Sigmoid colon (tissue), 7 donors: ENCODE measurements around the gene PPM1K. TPM values are rescaled to one million over a fixed set of nuclear protein-coding genes. Genes with fewer than 3 reads are reported as not detected.

Experiments
- DNase-seq: peaks from one replicate; pipeline ENCODE4 v3.0.0-alpha.2; 2019
- H3K27ac ChIP-seq, 4 donors: fragments of 200-600 bp; sonication (generic); one replicate each; pipeline ENCODE4 v1.5.1; 2016 to 2019; ENCODE audit warnings: mild to moderate bottlenecking in 1 of 4
- H3K27me3 ChIP-seq, 3 donors: fragments of 200-600 bp; sonication (generic); one replicate each; pipeline ENCODE4 v1.5.1; 2019; ENCODE audit warnings: mild to moderate bottlenecking in 1 of 3
- H3K36me3 ChIP-seq, 4 donors: fragments of 200-600 bp; sonication (generic); one replicate each; pipeline ENCODE4 v1.5.1; 2016 to 2019
- H3K4me1 ChIP-seq, 4 donors: fragments of 200-600 bp; sonication (generic); one replicate each; pipeline ENCODE4 v1.5.1; 2017 to 2019
- H3K4me3 ChIP-seq, 4 donors: fragments of 200-600 bp; sonication (generic); one replicate each; pipeline ENCODE4 v1.5.1; 2017 to 2019; ENCODE audit warnings: mild to moderate bottlenecking in 2 of 4, moderate library complexity in 1 of 4
- H3K9me3 ChIP-seq, 4 donors: fragments of 200-600 bp in 3 of 4; sonication (generic) in 3 of 4; one replicate each; pipeline versions ENCODE4 v1.5.1 to v1.6.1; 2013 to 2019
- EP300 ChIP-seq, 4 donors: sonication (generic); formaldehyde crosslinking; IDR thresholded peaks; one replicate each; pipeline ENCODE4 v1.6.1; 2017; ENCODE audit warnings: antibody characterized with exemption in 4 of 4
- POLR2A ChIP-seq, 2 donors: fragments of 450-650 bp; IDR thresholded peaks; one replicate each; pipeline ENCODE4 v1.6.1; 2016; ENCODE audit warnings: antibody characterized with exemption in 2 of 2, mild to moderate bottlenecking in 2 of 2, moderate library complexity in 2 of 2
- POLR2AphosphoS5 ChIP-seq, 4 donors: sonication (generic); formaldehyde crosslinking; IDR thresholded peaks; one replicate each; pipeline ENCODE4 v1.6.1; 2017; ENCODE audit warnings: antibody characterized with exemption in 4 of 4
- WGBS, 2 donors: extraction: QIAGEN DNeasy Blood & Tissue Kit; methylation state at CpG; one replicate each; pipeline ENCODE4 v1.1.7; 2013; 5-methylcytosine and 5-hydroxymethylcytosine counted together
- intact Hi-C: fragments of 100-400 bp; cut with DNase I; formaldehyde crosslinking; loops from one replicate; pipeline ENCODE4 v1.15.1; 2023
- polyA plus RNA-seq, 3 donors: library from polyadenylated mRNA; stranded (reverse); fragments of 200-250 nt; gene quantifications; one replicate each; pipeline ENCODE4 v1.2.3, GENCODE V29; 2013
- total RNA-seq, 4 donors: library from RNA; depleted of rRNA; stranded (reverse); fragments of >200 nt; gene quantifications; one replicate each; pipeline ENCODE4 v1.1.0, GENCODE V29; 2016
- TF ChIP-seq, protein P1 (sequence below), 4 experiments: fragments of 450-650 bp in 3 of 4; fragments of 200-600 bp in 1 of 4; IDR thresholded peaks; one replicate each; pipeline ENCODE4 v1.5.1; 2016 to 2019; ENCODE audit warnings: antibody characterized with exemption in 4 of 4, mild to moderate bottlenecking in 3 of 4, moderate library complexity in 2 of 4
- donor health status: healthy with polysubstance abuse.
- donor health status: Bipolar disorder and iron deficiency.
- donor health status: healthy.

The PPM1K gene
- total and polyA plus RNA-seq, 7 donors = 1.6 to 16.8 (median 14.7) TPM

DNA sequence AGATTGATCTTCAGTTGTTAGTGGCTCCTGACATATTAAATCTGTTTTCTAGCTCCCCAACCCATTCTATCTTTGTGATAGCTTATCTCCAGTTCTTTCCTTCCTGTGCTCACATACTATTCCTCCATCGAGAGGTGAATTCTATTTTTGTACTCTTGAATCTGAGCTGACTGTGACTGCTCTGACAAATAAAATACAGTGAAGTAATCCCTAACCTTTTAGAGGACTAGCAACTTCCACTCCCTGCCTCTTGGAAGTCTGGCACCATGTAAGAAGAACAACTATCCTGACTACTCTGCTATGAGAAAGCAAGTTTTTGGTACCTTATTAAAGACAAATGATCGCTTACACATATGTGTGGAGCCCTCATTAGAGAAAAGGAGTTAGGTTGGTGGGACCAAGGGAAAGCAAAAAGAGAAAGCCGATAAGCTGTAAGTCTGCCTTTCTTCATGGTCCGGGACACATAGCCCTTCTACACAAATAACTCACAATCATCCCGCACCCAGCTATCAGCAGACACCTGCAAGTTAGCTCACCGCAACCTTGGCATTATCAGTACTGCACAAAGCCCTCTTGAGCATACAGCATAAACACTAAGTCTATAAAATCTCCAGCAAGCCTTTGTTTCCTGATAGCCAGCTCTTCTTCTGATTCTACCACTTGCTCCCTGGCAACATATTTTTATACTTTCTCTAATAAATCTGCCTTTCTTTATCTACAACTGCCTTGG is 13.5 kb upstream of the PPM1K start:
- intact Hi-C loops = no loop called here
- 55 to 78% methylated on average over 6 of the region's 6 CpGs for WGBS, 2 donors
- Histone ChIP-seq H3K27me3 (no peaks in the 10 kb centered on the region), H3K9me3 (no peaks in the 10 kb centered on the region), H3K4me3 (no peak overlapping the region), H3K27ac (no peak overlapping the region), H3K4me1 (no peaks in the 10 kb centered on the region), H3K36me3 (no peaks in the 10 kb centered on the region)
- no peak for TF ChIP-seq POLR2A (IDR thresholded peaks at IDR 0.05)
- TF ChIP-seq, protein P1, sequence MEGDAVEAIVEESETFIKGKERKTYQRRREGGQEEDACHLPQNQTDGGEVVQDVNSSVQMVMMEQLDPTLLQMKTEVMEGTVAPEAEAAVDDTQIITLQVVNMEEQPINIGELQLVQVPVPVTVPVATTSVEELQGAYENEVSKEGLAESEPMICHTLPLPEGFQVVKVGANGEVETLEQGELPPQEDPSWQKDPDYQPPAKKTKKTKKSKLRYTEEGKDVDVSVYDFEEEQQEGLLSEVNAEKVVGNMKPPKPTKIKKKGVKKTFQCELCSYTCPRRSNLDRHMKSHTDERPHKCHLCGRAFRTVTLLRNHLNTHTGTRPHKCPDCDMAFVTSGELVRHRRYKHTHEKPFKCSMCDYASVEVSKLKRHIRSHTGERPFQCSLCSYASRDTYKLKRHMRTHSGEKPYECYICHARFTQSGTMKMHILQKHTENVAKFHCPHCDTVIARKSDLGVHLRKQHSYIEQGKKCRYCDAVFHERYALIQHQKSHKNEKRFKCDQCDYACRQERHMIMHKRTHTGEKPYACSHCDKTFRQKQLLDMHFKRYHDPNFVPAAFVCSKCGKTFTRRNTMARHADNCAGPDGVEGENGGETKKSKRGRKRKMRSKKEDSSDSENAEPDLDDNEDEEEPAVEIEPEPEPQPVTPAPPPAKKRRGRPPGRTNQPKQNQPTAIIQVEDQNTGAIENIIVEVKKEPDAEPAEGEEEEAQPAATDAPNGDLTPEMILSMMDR (IDR thresholded peaks at IDR 0.05) = no peak
- no peak for TF ChIP-seq POLR2AphosphoS5 (IDR thresholded peaks at IDR 0.05)
- no peak for TF ChIP-seq EP300 (IDR thresholded peaks at IDR 0.05)
- no peak for DNase-seq

DNA sequence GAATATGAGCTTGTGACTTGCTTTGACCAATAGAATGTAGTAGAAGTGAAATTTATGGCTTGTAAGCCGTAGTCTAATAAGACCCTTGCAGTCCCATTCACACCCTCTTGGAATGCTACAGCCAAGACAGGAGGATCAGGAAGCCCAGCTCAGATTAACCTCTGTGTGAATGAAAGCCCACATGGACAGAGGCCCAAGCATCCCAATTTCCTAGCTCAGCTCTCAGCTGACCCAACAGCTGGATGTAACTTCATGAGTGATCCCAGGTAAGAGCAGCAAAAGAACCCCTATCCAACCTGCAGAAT is 12.8 kb upstream of the PPM1K start:
- Histone ChIP-seq H3K36me3 (no peaks in the 10 kb centered on the region), H3K9me3 (no peaks in the 10 kb centered on the region), H3K27me3 (no peaks in the 10 kb centered on the region), H3K4me1 (no peaks in the 10 kb centered on the region), H3K4me3 (no peak overlapping the region), H3K27ac (no peak overlapping the region)
- DNase-seq = no peak
- intact Hi-C loops = no loop called here
- WGBS, 2 donors = 88 to 91% methylated on average over 1 of the region's 1 CpG
- TF ChIP-seq POLR2A (IDR thresholded peaks at IDR 0.05) (no peak), EP300 (IDR thresholded peaks at IDR 0.05) (no peak), POLR2AphosphoS5 (IDR thresholded peaks at IDR 0.05) (no peak)
- TF ChIP-seq, protein P1 (IDR thresholded peaks at IDR 0.05) = no peak

DNA sequence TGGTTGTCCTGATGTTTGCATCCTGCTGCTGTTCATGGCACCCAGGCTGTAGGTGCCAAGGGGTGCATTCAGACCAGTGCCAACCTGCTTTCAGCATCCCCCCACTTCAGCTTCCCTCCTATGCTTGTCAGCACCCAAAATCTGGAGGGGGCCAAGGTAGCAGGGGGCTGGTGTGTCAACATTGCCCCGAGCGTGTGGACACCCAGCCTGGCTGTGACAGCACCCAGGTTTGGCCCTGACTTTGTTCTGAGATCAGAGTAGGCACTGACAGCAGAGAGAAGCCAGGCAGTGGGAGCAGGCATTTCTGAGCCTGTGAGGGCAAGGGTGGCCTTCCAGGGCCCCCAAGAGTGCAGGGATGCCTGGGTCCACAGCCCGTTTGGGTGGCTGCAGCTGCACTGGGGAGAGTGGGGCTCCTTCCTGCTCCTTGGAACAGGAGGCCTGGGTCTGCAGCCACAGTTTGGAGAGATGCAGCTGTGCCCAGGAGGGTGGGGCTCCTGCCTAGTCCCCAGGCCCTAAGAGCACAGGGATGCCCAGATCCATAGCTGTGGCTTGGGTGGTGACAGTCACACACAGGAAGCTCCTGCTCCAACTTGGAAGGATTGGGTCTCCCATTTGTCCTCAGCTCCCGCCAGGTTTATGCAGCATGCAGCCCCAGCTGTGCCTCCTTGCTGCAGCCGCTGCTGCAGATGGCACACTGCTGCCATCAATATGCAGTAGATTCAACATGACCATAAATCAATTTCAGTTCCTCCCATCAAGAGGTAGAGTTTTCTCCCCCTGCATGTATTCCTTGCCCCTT is 12.3 kb upstream of the PPM1K start:
- Histone ChIP-seq H3K36me3 (no peaks in the 10 kb centered on the region), H3K27me3 (no peaks in the 10 kb centered on the region), H3K9me3 (no peaks in the 10 kb centered on the region), H3K4me3 (no peak overlapping the region), H3K4me1 (no peaks in the 10 kb centered on the region), H3K27ac (no peak overlapping the region)
- 93 to 94% methylated on average over 5 of the region's 5 CpGs for WGBS, 2 donors
- intact Hi-C loops = no loop called here
- no peak for DNase-seq
- no peak for TF ChIP-seq POLR2A (IDR thresholded peaks at IDR 0.05)
- no peak for TF ChIP-seq EP300 (IDR thresholded peaks at IDR 0.05)
- TF ChIP-seq, protein P1 (IDR thresholded peaks at IDR 0.05) = no peak
- TF ChIP-seq POLR2AphosphoS5 (IDR thresholded peaks at IDR 0.05) = no peak

DNA sequence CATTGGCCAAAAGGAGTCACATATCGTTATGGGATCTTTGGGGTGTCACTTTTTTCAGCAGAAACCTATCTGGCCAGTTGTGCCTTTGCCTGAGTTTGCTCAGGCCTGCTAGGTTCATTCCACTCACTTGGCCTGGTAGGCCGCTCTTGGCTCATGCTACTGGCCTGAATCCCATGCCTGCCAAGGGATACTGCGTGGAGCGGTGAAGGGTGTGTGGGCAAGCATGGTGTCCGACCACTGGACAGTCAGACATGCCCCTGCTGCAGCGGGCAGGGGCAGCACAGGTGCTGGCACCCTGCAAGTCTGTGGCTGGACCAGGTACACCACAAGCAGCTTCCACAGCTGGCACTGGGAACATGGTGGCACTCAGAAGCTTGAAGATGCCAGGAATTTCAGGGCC is 11.3 kb upstream of the PPM1K start:
- Histone ChIP-seq H3K9me3 (no peaks in the 10 kb centered on the region), H3K4me3 (no peak overlapping the region), H3K27me3 (no peaks in the 10 kb centered on the region), H3K36me3 (no peaks in the 10 kb centered on the region), H3K27ac (no peak overlapping the region), H3K4me1 (no peaks in the 10 kb centered on the region)
- DNase-seq = no peak
- WGBS, 2 donors = 97% methylated on average over 6 of the region's 6 CpGs
- intact Hi-C loops = no loop called here
- TF ChIP-seq, protein P1 (IDR thresholded peaks at IDR 0.05) = no peak
- TF ChIP-seq POLR2A (IDR thresholded peaks at IDR 0.05) (no peak), POLR2AphosphoS5 (IDR thresholded peaks at IDR 0.05) (no peak)
